GM23338 (cell line): ENCODE data around the gene UNC80. TPM values are rescaled to one million over a fixed set of nuclear protein-coding genes. Genes with fewer than 3 reads are reported as not detected.

ENCODE experiments used
- ATAC-seq: fragments of 200-7000 bp; cut with Tn5 transposase; 3 replicates; pipeline ENCODE4 v1.9.1; 2020
- DNase-seq: peaks from one replicate; pipeline ENCODE4 v3.0.0-alpha.2; 2015; ENCODE audit warnings: low spot score
- H2AFZ ChIP-seq: fragments of 200-600 bp; sonication (generic); 2 replicates; pipeline ENCODE4 v1.8.0; 2016; ENCODE audit warnings: antibody characterized with exemption, mild to moderate bottlenecking, moderate library complexity
- H3F3A ChIP-seq: fragments of 200-600 bp; sonication (generic); replicated peaks from 2 replicates; pipeline ENCODE4 v1.8.0; 2017; ENCODE audit warnings: antibody characterized with exemption, mixed run types, low read depth
- H3K27ac ChIP-seq: fragments of 200-600 bp; sonication (generic); 2 replicates; pipeline ENCODE4 v1.6.1; 2016; ENCODE audit warnings: low read depth
- H3K27me3 ChIP-seq: fragments of 200-600 bp; sonication (generic); 2 replicates; pipeline ENCODE4 v1.8.0; 2016; ENCODE audit warnings: mild to moderate bottlenecking, mixed run types, moderate library complexity; ENCODE audit not compliant: insufficient read depth
- H3K36me3 ChIP-seq: fragments of 200-600 bp; sonication (generic); 2 replicates; pipeline ENCODE4 v1.8.0; 2016; ENCODE audit warnings: mild to moderate bottlenecking; ENCODE audit not compliant: insufficient read depth
- H3K4me1 ChIP-seq: fragments of 200-600 bp; sonication (generic); 2 replicates; pipeline ENCODE4 v1.8.0; 2016; ENCODE audit warnings: mild to moderate bottlenecking, moderate library complexity; ENCODE audit not compliant: insufficient read depth
- H3K4me2 ChIP-seq: fragments of 200-600 bp; sonication (generic); 2 replicates; pipeline ENCODE4 v1.7.1; 2017; ENCODE audit warnings: mixed run types
- H3K4me3 ChIP-seq: fragments of 200-600 bp; sonication (generic); 2 replicates; pipeline ENCODE4 v1.6.1; 2016; ENCODE audit warnings: mixed run types
- H3K79me2 ChIP-seq: fragments of 200-600 bp; sonication (generic); replicated peaks from 2 replicates; pipeline ENCODE4 v1.8.0; 2017; ENCODE audit warnings: mild to moderate bottlenecking; ENCODE audit not compliant: insufficient read depth
- H3K9me2 ChIP-seq: fragments of 200-600 bp; sonication (generic); 2 replicates; pipeline ENCODE4 v1.8.0; 2017; ENCODE audit not compliant: insufficient read depth
- H4K20me1 ChIP-seq: fragments of 200-600 bp; sonication (generic); replicated peaks from 2 replicates; pipeline ENCODE4 v1.8.0; 2017; ENCODE audit warnings: mild to moderate bottlenecking; ENCODE audit not compliant: insufficient read depth
- H3K27ac Mint-ChIP-seq: 2 replicates; pipeline ENCODE4 v1.8.0; 2020; ENCODE audit warnings: inconsistent platforms, mild to moderate bottlenecking, moderate library complexity, mixed read lengths
- H3K27me3 Mint-ChIP-seq: 3 replicates; pipeline ENCODE4 v1.8.0; 2022; ENCODE audit warnings: low read depth, mild to moderate bottlenecking, moderate library complexity, mixed read lengths, inconsistent platforms; ENCODE audit not compliant: insufficient read depth, poor library complexity
- H3K36me3 Mint-ChIP-seq: 3 replicates; pipeline ENCODE4 v1.8.0; 2021; ENCODE audit warnings: low read depth, mild to moderate bottlenecking, inconsistent platforms, moderate library complexity, mixed read lengths
- H3K4me1 Mint-ChIP-seq: 3 replicates; pipeline ENCODE4 v1.8.0; 2020; ENCODE audit warnings: mild to moderate bottlenecking, inconsistent platforms, mixed read lengths
- H3K4me3 Mint-ChIP-seq: 3 replicates; pipeline ENCODE4 v1.8.0; 2021; ENCODE audit warnings: moderate library complexity, mild to moderate bottlenecking, inconsistent platforms, mixed read lengths
- H3K9me3 Mint-ChIP-seq: 3 replicates; pipeline ENCODE4 v1.8.0; 2020; ENCODE audit warnings: moderate library complexity, mild to moderate bottlenecking, inconsistent platforms, mixed read lengths
- CREB1 ChIP-seq: fragments of 250-450 bp; sonication (Bioruptor Pico); IDR thresholded peaks from 2 replicates; pipeline ENCODE4 v1.5.0; 2020; ENCODE audit warnings: low read depth, mild to moderate bottlenecking, moderate library complexity
- POLR2AphosphoS5 ChIP-seq: IDR thresholded peaks from 2 replicates; pipeline ENCODE4 v1.6.1; 2016; ENCODE audit warnings: antibody characterized with exemption, low read depth
- ZNF114 ChIP-seq: fragments of 250-450 bp; sonication (Bioruptor Pico); IDR thresholded peaks from 2 replicates; pipeline ENCODE4 v1.5.0; 2020; ENCODE audit warnings: mild to moderate bottlenecking, moderate library complexity
- polyA plus RNA-seq: library from polyadenylated mRNA; unstranded; fragments of >200 nt; fragmentation: Nextera tagmentation; extraction: Ambion mirVana; gene quantifications from 2 replicates; pipeline ENCODE4 v1.2.1, GENCODE V29; 2016
- total RNA-seq: library from RNA; depleted of rRNA; stranded (reverse); fragments of >200 nt; shearing (Covaris generic); gene quantifications from 2 replicates; pipeline ENCODE4 v1.2.3, GENCODE V29; 2014
- TF ChIP-seq, protein P1 (sequence below): fragments of 250-450 bp; sonication (Bioruptor Pico); IDR thresholded peaks from 2 replicates; pipeline ENCODE4 v1.5.0; 2020; ENCODE audit warnings: mild to moderate bottlenecking, moderate library complexity
- TF ChIP-seq, protein P2 (sequence below), 2 experiments: fragments of 200-600 bp in 1 of 2; sonication (generic) in 1 of 2; conservative IDR thresholded peaks; 2 replicates each; pipeline versions ENCODE4 v1.5.1 to v1.6.1; 2016 to 2017; ENCODE audit warnings: antibody characterized with exemption in 2 of 2, low read depth in 2 of 2, mild to moderate bottlenecking in 2 of 2, moderate library complexity in 1 of 2

UNC80 gene
- total and polyA plus RNA-seq, 2 experiments from 2014 or later, result 0.11 to 1.5 TPM

DNA sequence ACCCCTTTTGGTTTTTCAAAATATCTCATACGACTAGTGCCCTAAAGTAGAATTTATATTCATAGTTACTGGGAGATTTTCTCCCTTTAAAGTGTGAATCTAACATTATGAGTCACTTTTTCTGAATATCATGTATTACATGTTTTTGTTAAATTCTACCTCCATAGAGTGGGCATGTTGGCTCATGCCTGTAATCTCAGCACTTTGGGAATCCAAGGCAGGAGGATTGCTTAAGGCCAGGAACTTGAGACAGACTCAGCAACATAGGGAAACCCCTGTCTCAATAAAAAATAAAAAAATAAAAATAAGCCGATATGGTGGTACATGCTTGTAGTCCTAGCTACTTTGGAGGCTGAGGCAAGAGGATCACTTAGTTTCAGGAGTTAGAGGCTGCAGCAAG lies 45.3 kb upstream of the UNC80 start (continued):
- TF ChIP-seq, protein P1, sequence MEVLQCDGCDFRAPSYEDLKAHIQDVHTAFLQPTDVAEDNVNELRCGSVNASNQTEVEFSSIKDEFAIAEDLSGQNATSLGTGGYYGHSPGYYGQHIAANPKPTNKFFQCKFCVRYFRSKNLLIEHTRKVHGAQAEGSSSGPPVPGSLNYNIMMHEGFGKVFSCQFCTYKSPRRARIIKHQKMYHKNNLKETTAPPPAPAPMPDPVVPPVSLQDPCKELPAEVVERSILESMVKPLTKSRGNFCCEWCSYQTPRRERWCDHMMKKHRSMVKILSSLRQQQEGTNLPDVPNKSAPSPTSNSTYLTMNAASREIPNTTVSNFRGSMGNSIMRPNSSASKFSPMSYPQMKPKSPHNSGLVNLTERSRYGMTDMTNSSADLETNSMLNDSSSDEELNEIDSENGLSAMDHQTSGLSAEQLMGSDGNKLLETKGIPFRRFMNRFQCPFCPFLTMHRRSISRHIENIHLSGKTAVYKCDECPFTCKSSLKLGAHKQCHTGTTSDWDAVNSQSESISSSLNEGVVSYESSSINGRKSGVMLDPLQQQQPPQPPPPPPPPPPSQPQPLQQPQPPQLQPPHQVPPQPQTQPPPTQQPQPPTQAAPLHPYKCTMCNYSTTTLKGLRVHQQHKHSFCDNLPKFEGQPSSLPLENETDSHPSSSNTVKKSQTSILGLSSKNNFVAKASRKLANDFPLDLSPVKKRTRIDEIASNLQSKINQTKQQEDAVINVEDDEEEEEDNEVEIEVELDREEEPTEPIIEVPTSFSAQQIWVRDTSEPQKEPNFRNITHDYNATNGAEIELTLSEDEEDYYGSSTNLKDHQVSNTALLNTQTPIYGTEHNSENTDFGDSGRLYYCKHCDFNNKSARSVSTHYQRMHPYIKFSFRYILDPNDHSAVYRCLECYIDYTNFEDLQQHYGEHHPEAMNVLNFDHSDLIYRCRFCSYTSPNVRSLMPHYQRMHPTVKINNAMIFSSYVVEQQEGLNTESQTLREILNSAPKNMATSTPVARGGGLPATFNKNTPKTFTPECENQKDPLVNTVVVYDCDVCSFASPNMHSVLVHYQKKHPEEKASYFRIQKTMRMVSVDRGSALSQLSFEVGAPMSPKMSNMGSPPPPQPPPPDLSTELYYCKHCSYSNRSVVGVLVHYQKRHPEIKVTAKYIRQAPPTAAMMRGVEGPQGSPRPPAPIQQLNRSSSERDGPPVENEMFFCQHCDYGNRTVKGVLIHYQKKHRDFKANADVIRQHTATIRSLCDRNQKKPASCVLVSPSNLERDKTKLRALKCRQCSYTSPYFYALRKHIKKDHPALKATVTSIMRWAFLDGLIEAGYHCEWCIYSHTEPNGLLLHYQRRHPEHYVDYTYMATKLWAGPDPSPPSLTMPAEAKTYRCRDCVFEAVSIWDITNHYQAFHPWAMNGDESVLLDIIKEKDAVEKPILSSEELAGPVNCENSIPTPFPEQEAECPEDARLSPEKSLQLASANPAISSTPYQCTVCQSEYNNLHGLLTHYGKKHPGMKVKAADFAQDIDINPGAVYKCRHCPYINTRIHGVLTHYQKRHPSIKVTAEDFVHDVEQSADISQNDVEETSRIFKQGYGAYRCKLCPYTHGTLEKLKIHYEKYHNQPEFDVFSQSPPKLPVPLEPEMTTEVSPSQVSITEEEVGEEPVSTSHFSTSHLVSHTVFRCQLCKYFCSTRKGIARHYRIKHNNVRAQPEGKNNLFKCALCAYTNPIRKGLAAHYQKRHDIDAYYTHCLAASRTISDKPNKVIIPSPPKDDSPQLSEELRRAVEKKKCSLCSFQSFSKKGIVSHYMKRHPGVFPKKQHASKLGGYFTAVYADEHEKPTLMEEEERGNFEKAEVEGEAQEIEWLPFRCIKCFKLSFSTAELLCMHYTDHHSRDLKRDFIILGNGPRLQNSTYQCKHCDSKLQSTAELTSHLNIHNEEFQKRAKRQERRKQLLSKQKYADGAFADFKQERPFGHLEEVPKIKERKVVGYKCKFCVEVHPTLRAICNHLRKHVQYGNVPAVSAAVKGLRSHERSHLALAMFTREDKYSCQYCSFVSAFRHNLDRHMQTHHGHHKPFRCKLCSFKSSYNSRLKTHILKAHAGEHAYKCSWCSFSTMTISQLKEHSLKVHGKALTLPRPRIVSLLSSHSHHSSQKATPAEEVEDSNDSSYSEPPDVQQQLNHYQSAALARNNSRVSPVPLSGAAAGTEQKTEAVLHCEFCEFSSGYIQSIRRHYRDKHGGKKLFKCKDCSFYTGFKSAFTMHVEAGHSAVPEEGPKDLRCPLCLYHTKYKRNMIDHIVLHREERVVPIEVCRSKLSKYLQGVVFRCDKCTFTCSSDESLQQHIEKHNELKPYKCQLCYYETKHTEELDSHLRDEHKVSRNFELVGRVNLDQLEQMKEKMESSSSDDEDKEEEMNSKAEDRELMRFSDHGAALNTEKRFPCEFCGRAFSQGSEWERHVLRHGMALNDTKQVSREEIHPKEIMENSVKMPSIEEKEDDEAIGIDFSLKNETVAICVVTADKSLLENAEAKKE (CRISPR knock-in tag), result no peak
- TF ChIP-seq CREB1, result no peak
- TF ChIP-seq ZNF114, result no peak
- no peak for TF ChIP-seq POLR2AphosphoS5

GRCh38 chr2:209727077-209727476 lies 44.6 kb upstream of the UNC80 start:
- Histone ChIP-seq H3K9me2 (peaks cover 9% of the 10 kb centered on the region), H3K36me3 (no peaks in the 10 kb centered on the region), H3K27ac (no peak overlapping the region), H3K79me2 (no peaks in the 10 kb centered on the region), H4K20me1 (no peaks in the 10 kb centered on the region), H3K27me3 (no peaks in the 10 kb centered on the region), H3F3A (no peaks in the 10 kb centered on the region), H3K4me2 (no peak overlapping the region), H3K4me1 (no peaks in the 10 kb centered on the region), H2AFZ (no peak overlapping the region), H3K4me3 (no peak overlapping the region)
- Mint-ChIP-seq H3K27ac (no peak overlapping the region), H3K9me3 (no peaks in the 10 kb centered on the region), H3K27me3 (no peaks in the 10 kb centered on the region), H3K4me3 (no peak overlapping the region), H3K4me1 (0 out of 3 replicates have a peak, but pooled peaks cover 2% of the 10 kb centered on the region), H3K36me3 (no peaks in the 10 kb centered on the region)
- DNase-seq, result no peak
- TF ChIP-seq, protein P2, sequence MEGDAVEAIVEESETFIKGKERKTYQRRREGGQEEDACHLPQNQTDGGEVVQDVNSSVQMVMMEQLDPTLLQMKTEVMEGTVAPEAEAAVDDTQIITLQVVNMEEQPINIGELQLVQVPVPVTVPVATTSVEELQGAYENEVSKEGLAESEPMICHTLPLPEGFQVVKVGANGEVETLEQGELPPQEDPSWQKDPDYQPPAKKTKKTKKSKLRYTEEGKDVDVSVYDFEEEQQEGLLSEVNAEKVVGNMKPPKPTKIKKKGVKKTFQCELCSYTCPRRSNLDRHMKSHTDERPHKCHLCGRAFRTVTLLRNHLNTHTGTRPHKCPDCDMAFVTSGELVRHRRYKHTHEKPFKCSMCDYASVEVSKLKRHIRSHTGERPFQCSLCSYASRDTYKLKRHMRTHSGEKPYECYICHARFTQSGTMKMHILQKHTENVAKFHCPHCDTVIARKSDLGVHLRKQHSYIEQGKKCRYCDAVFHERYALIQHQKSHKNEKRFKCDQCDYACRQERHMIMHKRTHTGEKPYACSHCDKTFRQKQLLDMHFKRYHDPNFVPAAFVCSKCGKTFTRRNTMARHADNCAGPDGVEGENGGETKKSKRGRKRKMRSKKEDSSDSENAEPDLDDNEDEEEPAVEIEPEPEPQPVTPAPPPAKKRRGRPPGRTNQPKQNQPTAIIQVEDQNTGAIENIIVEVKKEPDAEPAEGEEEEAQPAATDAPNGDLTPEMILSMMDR (conservative IDR thresholded peaks at IDR 0.05; ENCODE audit: low read depth in 2 of 2), result no peak
- no peak for TF ChIP-seq POLR2AphosphoS5
- ATAC-seq, result no peak
